Activated CD8-positive, alpha-beta memory T cell treated with anti-CD3 and anti-CD28 coated beads for 24 hours (primary cell): ENCODE data around the gene ARHGAP24.

Experiments used
- DNase-seq: peaks from one replicate; pipeline ENCODE4 v3.0.0-alpha.2; 2020

ARHGAP24 gene

GRCh38 chr4:85520765-85521749, 46.1 kb downstream of the ARHGAP24 start:
- DNase-seq = no peak

GRCh38 chr4:85522277-85522676, 47.3 kb downstream of the ARHGAP24 start:
- no peak for DNase-seq

- no peak for DNase-seq
Measured at GRCh38 chr4:85522836-85523235, 47.9 kb downstream of the ARHGAP24 start.

- no peak for DNase-seq
Measured at GRCh38 chr4:85527815-85528214, 52.9 kb downstream of the ARHGAP24 start.

- DNase-seq = no peak
Measured at GRCh38 chr4:85531560-85532341, 56.8 kb downstream of the ARHGAP24 start.

- DNase-seq = no peak
Measured at GRCh38 chr4:85534120-85534519, 59.2 kb downstream of the ARHGAP24 start.

GRCh38 chr4:85543832-85544231, 68.9 kb downstream of the ARHGAP24 start:
- no peak for DNase-seq

- DNase-seq = no peak
Measured at GRCh38 chr4:85544751-85545150, 69.8 kb downstream of the ARHGAP24 start.

- no peak for DNase-seq
Measured at GRCh38 chr4:85548116-85548515, 73.2 kb downstream of the ARHGAP24 start.

- no peak for DNase-seq
Measured at GRCh38 chr4:85548841-85549240, 73.9 kb downstream of the ARHGAP24 start.

GRCh38 chr4:85555206-85555605, 80.3 kb downstream of the ARHGAP24 start:
- DNase-seq = no peak

GRCh38 chr4:85556283-85556682, 81.3 kb downstream of the ARHGAP24 start:
- no peak for DNase-seq

- no peak for DNase-seq
Measured at GRCh38 chr4:85557016-85557901, 82.3 kb downstream of the ARHGAP24 start.

- no peak for DNase-seq
Measured at GRCh38 chr4:85565761-85566480, 91.0 kb downstream of the ARHGAP24 start.

GRCh38 chr4:85569730-85570299, 94.9 kb downstream of the ARHGAP24 start:
- no peak for DNase-seq

GRCh38 chr4:85570388-85570787, 95.4 kb downstream of the ARHGAP24 start:
- DNase-seq = no peak

GRCh38 chr4:85571008-85571407, 96.1 kb downstream of the ARHGAP24 start:
- DNase-seq = no peak

- no peak for DNase-seq
Measured at GRCh38 chr4:85573270-85573669, 98.3 kb downstream of the ARHGAP24 start.

GRCh38 chr4:85577307-85577706, 102.4 kb downstream of the ARHGAP24 start:
- DNase-seq = no peak

- no peak for DNase-seq
Measured at GRCh38 chr4:85579942-85580341, 105.0 kb downstream of the ARHGAP24 start.

GRCh38 chr4:85580489-85580888, 105.5 kb downstream of the ARHGAP24 start:
- DNase-seq = no peak

- DNase-seq = no peak
Measured at GRCh38 chr4:85587952-85588351, 113.0 kb downstream of the ARHGAP24 start.
